ENCODE data around the gene NFKBIZ.

NFKBIZ gene

DNA sequence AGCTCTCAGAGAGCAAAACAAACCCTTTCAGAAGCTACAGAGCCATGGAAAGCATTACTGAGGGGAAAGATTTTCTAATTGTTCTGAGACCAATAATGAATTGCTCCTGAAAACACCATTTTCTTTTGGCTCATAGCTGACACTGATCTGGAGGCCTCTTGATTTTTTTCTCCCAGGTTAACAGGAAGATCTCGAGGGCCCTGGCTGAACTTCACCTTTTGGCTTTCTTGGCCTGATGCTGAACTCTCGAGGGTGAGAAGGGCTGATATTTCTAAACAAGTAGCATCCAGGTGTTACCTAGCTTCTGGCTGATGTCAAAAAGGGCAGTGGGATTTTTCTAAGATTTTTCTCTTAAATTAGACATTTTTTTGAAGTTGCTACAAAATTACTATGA, 19.9 kb upstream of the NFKBIZ start:
- in situ Hi-C loops (cut with MboI; ENCODE audit: low sequenced_read_pairs, unreplicated experiment) = no loop called here
- TF ChIP-seq, protein P1, sequence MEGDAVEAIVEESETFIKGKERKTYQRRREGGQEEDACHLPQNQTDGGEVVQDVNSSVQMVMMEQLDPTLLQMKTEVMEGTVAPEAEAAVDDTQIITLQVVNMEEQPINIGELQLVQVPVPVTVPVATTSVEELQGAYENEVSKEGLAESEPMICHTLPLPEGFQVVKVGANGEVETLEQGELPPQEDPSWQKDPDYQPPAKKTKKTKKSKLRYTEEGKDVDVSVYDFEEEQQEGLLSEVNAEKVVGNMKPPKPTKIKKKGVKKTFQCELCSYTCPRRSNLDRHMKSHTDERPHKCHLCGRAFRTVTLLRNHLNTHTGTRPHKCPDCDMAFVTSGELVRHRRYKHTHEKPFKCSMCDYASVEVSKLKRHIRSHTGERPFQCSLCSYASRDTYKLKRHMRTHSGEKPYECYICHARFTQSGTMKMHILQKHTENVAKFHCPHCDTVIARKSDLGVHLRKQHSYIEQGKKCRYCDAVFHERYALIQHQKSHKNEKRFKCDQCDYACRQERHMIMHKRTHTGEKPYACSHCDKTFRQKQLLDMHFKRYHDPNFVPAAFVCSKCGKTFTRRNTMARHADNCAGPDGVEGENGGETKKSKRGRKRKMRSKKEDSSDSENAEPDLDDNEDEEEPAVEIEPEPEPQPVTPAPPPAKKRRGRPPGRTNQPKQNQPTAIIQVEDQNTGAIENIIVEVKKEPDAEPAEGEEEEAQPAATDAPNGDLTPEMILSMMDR (IDR thresholded peaks at IDR 0.05; ENCODE audit: borderline replicate concordance, control extremely low read depth, extremely low read depth, insufficient read depth, missing control alignments) = no peak

DNA sequence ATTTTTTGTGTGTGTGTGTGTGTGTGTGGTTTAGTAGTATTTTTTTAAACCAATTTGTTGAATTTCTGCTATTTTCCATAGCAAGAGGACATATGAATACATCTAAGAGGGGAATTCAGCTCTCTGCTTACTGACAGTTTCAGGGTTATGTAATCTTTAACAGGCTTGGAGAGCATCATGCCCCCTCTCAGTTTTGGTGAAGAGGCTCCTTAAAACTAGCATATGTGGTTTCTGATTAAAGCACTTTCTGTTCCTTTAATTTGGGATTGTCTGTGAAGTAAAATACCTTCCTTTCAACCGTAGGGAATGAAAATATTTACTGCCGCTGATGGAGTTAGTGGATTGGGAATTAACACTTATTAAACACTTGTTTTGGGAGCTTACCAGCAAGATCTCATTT, 19.4 kb upstream of the NFKBIZ start:
- DNase-seq (ENCODE audit: low spot score) = no peak
- TF ChIP-seq, protein P1 (IDR thresholded peaks at IDR 0.05; ENCODE audit: borderline replicate concordance, control extremely low read depth, extremely low read depth, insufficient read depth, missing control alignments) = no peak
- in situ Hi-C loops (cut with MboI; ENCODE audit: low sequenced_read_pairs, unreplicated experiment) = no loop called here

More for the DNA sequence above, 19.9 kb upstream of the NFKBIZ start:
- no peak for DNase-seq (ENCODE audit: low spot score)

DNA sequence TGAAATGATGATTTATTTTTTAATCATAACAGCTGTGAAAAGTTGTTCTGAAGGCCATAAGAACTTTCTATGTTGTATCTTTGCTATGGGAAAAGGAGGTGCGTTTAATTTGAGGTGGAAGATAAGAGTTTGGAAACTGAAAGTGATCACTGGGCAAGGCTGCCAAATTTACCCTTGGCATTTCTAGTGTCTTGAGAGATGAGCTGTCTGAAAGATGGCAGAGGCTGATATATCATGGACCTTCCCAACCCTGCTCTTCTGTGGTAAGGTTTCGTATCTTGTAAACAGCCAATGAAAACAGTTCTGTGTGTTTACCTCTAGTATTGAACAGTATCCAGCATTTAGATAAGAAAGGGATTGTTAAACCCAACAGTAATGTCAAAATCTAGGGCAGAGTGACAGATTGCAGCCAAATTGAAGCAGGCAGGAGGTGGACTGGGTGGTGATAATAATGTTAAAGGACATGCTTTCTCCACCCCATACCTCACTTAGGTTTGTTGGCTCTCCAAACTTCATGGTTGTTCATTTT, 15.8 kb upstream of the NFKBIZ start:
- TF ChIP-seq, protein P1 (IDR thresholded peaks at IDR 0.05; ENCODE audit: borderline replicate concordance, control extremely low read depth, extremely low read depth, insufficient read depth, missing control alignments) = no peak
- in situ Hi-C loops (cut with MboI; ENCODE audit: low sequenced_read_pairs, unreplicated experiment) = no loop called here
- no peak for DNase-seq (ENCODE audit: low spot score)

DNA sequence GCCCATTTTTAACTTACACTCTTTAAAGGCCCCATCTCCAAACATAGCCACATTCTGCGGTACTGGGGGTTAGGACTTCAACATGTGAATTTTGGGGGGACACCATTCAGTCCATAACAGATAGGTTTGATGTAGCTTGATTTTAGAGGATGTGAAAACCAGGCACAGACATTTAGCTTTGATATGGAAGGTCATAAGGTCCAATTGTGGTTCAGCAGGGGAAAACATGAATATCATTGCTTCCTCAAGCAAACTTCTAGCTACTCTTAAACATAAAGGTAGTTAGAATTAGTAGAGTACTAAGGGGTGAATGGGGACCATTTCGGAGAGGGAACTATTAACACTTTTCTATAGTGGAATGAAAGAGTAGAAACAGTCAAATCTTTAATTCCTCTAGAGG, 13.6 kb upstream of the NFKBIZ start:
- TF ChIP-seq, protein P1 (IDR thresholded peaks at IDR 0.05; ENCODE audit: borderline replicate concordance, control extremely low read depth, extremely low read depth, insufficient read depth, missing control alignments) = no peak
- in situ Hi-C loops (cut with MboI; ENCODE audit: low sequenced_read_pairs, unreplicated experiment) = no loop called here
- DNase-seq (ENCODE audit: low spot score) = no peak

DNA sequence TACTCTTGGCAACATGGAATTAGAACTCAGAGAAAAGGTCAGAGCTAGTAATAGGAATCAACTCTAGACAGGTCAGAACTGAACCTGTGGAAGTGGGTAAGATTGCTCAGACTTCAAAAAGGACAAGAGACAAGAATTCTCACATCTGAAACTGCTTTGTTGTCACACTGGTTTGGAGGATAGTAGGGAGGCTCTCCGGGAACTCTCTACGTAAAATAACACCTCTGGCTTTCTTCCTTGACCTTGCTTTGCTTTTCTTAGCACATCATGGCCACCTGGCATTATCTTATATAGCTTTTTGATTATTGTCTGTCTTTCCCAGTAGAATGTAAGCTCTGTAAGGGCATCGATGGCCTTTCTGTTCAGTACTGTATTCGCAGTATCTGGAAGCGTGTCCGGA, 13.2 kb upstream of the NFKBIZ start:
- DNase-seq (ENCODE audit: low spot score) = no peak
- in situ Hi-C loops (cut with MboI; ENCODE audit: low sequenced_read_pairs, unreplicated experiment) = no loop called here
- TF ChIP-seq, protein P1 (IDR thresholded peaks at IDR 0.05; ENCODE audit: borderline replicate concordance, control extremely low read depth, extremely low read depth, insufficient read depth, missing control alignments) = no peak

DNA sequence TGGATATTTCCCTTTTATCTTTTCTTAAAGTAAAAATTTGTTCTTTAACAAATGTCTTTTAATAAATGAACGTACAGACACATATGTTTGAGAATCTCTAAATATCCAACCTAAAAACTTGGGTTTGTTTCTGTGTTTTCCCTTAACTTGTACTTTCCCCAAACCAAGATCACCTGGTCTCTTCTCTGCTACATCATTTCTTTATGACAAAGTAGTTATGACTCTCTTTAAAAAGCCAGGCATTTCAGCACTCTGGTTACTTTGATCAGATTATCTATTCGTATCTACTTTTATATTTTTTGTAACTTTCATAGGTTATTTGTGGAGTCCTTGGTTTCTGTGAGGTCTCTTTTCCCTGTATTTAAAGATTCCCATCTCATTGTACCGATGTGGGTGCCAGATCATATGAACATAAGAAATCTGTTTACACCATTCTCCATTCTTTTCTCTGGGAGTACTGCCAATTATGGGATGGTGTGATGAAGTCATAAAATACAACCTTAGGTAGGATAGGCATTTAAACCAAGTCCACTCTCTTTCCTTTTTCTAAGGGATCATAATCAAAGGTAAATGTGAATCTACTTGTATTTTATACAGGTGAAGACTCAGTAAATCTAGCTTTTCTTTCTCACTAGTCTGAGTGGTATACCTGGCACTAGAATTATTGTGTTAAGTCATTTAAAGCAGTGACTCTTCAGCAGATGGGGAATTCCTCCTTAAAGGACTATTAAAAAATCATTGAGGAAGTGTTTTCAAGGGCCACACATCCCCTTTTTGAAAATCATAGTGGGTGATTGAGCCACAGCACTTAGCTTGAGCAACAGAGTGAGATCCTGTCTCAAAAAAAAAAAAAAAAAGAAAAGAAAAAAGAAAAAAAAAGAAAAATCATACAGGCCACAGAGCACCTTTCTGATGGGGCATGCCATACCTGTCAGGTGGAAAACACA, 12.4 kb upstream of the NFKBIZ start:
- DNase-seq (ENCODE audit: low spot score) = no peak
- in situ Hi-C loops (cut with MboI; ENCODE audit: low sequenced_read_pairs, unreplicated experiment) = no loop called here

More for the DNA sequence above, 12.4 kb upstream of the NFKBIZ start:
- TF ChIP-seq, protein P1 (IDR thresholded peaks at IDR 0.05; ENCODE audit: borderline replicate concordance, control extremely low read depth, extremely low read depth, insufficient read depth, missing control alignments) = no peak

All from GM13976 (cell line).